HG02943 (cell line): ENCODE data around the gene MRPL24.

Experiments used
- ATAC-seq: cut with Tn5 transposase; IDR thresholded peaks from one replicate; pipeline ENCODE4 v1.9.1; 2021; ENCODE audit warnings: mild to moderate bottlenecking, low read depth, moderate library complexity; ENCODE audit not compliant: unreplicated experiment

MRPL24 gene

DNA sequence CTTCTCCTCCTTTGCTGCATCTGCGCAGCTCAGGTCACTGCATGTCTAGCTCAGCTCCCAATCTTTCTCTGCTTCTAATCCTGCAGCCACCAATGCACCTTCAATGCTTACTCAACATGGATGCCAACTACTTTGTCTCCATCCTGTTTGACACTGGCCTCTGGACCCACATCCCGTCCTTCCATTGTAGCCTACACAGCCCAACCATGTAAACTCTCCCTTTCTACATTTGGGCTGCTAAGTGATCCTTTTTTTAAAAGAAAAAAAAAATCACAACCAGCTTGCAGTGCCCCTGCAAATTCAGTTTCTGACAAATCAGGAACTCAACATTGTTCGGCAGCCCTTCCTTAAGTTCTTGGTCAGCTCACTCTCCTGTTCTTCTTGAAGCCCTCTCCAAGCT, 26.1 kb downstream of the MRPL24 start:
- no peak for ATAC-seq

- no peak for ATAC-seq
Measured at GRCh38 chr1:156712626-156713025, 28.3 kb downstream of the MRPL24 start.

DNA sequence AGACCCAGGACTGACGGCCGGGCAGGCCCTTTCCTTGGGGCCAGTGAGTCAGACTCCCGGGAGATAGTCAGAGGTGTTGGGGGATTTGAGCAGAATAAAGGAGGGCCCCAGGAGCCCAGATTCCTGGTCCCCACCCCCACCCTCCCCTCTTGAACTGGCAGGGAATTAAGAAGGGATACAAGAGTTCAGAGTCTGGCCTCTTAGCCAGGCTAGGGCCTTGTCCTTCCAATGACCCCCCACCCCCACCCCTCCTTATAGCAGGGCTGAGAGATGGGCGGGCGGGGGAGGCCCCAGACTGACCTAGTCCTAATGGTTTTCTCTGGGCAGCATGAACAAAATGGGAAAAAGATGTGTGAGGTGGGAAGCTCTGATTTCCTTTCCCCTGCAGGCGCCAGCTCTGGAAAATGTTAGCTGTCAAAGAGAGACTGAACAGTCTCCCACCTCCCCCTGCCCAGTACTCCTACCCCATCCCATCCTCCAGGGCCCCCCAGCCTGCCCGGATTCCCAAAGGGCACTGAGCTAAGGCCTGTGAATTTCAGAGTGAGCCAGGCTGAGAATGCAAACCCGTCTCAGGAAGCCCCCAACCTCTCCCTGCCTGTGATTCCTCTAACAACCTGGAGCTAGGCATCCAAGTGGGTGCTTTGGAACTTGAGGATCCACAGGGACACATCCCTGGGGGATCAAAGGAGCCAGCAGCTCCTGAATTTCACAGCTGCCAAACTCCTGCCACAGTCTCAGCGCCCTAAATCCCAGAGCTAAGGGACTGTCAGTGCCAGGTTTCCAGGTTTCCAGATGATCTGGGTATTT, 29.7 kb downstream of the MRPL24 start:
- no peak for ATAC-seq

DNA sequence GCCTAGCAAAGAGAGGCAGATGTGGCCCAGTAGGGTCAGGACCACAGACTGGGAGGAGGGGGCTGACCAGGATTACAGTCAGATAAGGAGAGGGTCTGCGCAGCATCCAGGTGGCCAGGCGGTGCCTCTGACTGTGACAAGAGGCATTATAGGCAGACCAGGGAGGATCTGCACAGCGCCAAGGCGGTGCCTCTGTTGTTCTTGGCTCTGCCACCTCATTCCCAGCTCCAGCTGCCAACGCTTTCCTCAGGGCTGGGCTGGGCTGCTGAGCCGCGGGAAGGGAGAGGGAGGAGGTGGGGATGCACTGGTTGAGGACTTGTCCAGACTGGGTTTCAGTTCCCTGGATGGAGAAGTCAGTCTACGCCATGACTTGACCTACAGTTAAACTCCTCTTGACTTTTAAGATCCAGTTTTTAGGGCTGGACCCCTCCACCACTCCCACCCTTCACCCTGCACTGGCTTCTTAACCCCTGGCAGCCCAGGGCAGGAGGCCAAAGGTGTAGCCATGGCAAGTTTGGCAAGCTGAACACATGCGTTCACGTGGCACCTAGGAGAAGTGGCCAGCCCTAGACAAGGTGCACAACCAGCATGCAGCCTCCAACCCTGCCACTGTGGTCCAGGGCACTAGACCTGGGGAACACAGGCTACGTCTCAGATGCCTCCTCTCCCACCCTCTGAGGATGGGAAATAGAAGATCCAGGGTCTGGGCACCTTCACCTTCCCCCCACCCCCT, 31.0 kb downstream of the MRPL24 start:
- ATAC-seq = no peak

DNA sequence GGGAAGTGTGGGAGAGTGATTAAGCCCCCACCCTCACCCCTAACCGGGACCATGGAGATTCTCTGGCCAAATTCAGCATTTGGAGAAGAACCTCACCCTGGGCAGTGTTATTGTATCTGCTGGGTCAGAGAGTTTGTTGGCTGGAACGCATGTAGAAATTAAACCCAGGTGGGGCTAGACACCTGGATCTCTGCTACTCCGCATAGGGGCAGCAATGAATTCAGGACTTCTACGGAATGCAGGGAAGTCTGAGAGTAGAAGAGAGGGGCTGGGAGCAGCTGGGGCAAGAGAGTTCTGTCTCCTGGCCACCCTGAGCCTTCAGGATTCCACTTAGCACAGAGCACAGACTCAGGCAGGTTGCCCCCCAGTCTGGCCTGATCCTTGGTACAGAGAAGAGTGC, 31.9 kb downstream of the MRPL24 start:
- ATAC-seq = no peak

GRCh38 chr1:156708218-156708661, 32.6 kb downstream of the MRPL24 start:
- no peak for ATAC-seq

- ATAC-seq = no peak
Measured at GRCh38 chr1:156707417-156708217, 33.3 kb downstream of the MRPL24 start.

- ATAC-seq = no peak
Measured at GRCh38 chr1:156706657-156707416, 34.1 kb downstream of the MRPL24 start.

- ATAC-seq = no peak
Measured at GRCh38 chr1:156705918-156706656, 34.8 kb downstream of the MRPL24 start.

DNA sequence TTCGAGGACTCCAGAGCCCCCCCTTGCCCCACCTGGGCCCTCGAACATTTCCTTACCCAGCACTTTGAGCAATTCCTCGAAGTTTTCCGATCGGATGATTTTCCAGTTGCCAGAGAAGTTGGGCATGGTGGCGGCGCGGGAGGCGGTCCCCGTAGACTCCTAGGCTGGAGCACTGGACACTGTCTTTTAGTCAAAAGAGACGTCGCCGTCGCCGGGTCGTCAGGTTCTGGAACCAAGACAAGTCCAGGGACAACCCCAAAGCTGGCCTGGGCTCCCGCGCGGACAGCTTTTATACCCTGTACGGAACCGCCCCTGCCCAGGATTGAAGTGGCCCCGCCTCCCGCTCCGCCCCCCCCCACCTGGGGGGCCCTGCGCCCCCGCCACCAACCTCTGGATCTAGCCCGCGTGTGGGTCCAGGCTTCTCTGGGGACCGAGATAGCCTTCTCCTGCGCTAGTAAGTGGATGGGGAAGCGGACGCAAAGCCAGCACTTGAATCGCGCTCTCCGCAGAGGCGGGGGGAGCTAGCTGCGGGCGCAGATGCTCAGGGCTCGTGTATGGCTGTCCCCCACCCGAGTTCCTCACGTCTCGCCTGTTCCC, 35.5 kb downstream of the MRPL24 start, which contains the start of gene CRABP2:
Gene CRABP2 (minus strand): TSS at position 263 of the 597 bp plus-strand sequence. CDS start 137 bp downstream, at position 126.
- no peak for ATAC-seq

DNA sequence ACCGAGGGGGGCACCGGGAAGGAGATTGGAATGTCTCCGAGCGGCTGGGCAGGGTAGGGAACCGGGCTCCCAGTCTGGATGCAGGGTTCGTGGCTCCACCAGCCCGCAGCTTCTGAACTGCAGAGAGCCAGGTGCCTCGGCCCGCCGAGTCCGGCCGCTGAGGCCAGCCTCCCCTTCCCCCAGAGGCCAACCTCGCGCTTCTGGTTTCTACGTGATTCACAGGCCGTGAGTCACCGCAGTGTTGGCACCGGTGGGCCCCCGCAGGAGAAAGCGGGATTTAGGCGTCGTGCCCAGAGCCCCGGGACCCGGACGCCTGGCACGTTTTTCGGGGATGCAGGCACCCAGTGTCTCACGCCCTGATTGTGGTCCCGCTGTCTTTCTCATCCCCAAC, 36.0 kb downstream of the MRPL24 start:
- ATAC-seq = no peak

GRCh38 chr1:156704166-156704711, 36.6 kb downstream of the MRPL24 start:
- ATAC-seq = no peak

DNA sequence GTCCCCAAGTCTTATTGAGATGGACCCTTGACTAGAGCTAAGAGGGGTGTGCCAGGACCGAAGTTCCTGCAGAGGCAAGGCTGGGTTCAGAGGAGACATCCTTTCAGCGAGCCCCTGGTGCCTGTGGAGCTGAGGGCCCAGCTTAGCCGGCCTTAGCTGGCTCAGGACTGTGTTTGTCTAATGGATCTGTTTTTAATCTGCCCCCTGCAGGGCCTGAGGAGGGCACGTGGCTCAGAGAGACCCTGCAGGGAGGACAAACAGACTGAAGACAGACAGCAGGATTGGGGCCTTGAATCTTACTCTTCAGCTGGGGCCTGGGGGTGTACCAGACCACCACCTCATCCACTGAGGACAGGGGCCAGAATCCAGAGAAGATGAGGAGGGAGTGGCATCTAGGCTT, 37.1 kb downstream of the MRPL24 start:
- no peak for ATAC-seq

DNA sequence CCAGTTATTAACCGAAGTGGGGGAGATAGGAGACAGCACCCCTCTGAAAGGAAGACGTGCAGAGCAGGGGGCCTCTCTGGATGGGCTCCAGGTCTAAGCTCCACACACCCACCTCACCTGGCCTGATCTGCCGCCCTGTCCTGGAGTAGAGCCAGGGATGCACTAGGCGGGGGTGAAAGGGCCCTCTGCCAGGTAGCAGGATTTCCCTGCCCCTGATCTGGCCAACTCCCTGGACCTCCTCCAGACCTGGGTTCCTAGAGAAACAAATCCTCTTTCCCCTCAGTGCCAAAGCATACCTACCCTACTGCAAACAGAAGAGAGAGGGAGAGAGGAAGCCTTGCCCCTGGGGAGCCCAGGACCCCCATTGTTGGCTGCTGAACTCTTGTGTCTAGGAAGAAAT, 37.6 kb downstream of the MRPL24 start:
- ATAC-seq = no peak

DNA sequence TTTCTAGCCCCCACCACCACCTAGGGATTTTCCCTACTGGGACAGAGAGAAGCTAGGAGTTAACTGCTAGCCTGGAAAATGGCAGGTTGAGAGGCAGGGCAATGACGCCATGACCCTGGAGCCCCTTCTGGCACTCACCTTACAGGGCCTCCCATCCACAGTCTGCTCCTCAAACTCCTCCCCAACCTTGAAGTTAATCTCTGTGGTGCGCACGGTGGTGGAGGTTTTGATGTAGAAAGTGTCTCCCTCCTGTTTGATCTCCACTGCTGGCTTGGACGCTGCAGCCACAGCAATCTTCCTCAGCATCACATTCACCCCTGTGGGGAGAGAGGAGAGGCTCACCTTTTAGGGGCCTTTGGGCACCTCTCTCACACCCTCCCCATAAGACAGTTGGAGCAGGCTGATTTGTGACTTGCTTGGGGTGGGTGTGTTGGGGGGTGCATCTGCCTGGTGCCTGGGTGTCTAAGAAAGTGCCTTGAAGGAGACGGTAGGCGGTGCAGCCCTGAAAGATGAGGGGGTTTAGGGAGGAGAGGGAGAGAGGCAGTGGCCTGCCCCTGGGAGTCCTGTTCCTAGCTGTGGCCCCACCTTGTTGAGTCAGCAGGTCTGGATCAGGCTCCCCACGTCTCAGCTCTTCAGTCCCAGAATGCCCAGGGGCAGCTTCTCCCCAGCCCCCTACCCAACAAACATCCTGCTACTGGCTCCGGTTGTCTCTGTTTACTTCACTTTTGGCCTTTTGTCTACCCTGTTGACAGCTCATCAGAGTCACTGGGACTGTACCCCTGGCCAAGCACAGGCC, 40.0 kb downstream of the MRPL24 start:
- no peak for ATAC-seq

GRCh38 chr1:156698995-156699394, 41.9 kb downstream of the MRPL24 start:
- ATAC-seq = no peak

- no peak for ATAC-seq
Measured at GRCh38 chr1:156697481-156697880, 43.4 kb downstream of the MRPL24 start.

DNA sequence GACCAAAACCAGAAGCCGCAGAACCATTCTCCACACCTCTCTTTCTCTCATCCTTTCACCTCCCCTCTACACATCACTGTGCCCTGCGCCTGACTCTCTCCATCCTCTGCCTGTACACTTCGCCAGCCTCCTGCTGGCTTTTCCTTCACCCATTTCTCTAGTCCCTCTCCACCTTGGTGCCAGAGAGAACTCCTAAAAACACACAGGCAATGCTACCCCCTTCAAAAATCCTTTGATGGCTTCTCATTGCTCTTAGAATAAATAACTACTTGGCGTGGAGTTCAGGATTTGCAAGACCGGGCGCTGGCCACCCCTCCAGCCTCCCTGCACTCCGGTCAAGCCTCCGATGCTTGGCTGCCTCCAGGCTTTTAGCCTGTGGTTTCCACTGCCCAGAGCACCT, 44.1 kb downstream of the MRPL24 start:
- ATAC-seq = no peak
